Naive thymus-derived CD4-positive, alpha-beta T cell (primary cell): ENCODE results near the gene FAM110A. TPM values are rescaled to one million over a fixed set of nuclear protein-coding genes. Genes with fewer than 3 reads are reported as not detected.

Experiments
- ATAC-seq: fragments of 150-1000 bp; cut with Tn5 transposase; 2 replicates; pipeline ENCODE4 v1.10.0; 2021; ENCODE audit warnings: mild to moderate bottlenecking, moderate library complexity
- CTCF ChIA-PET: fragments of 350-600 bp; sonication (Branson Sonifier 250); formaldehyde crosslinking; loops from one replicate; lab custom pipeline; 2021; ENCODE audit warnings: antibody characterized with exemption; lab: Charles Lee
- POLR2A ChIA-PET: fragments of 350-600 bp; sonication (Branson Sonifier 250); formaldehyde crosslinking; loops from one replicate; lab custom pipeline; 2021; ENCODE audit warnings: antibody characterized with exemption, inconsistent platforms; lab: Charles Lee
- DNase-seq, 9 donors: peaks; one replicate each; pipeline versions ENCODE4 v3.0.0 to v3.0.0-alpha.2; 2020 to 2022; ENCODE audit warnings: mixed read lengths in 1 of 9
- H3K27ac ChIP-seq: one replicate; pipeline ENCODE4 v1.7.0; 2013; ENCODE audit warnings: mild to moderate bottlenecking, low read depth, low read length, moderate library complexity
- H3K27me3 ChIP-seq, 2 donors: one replicate each; pipeline ENCODE4 v1.7.0; 2013; ENCODE audit warnings: low read length in 2 of 2, mild to moderate bottlenecking in 2 of 2, moderate library complexity in 2 of 2; ENCODE audit not compliant: control insufficient read depth in 2 of 2, insufficient read depth in 2 of 2
- H3K36me3 ChIP-seq, 3 experiments: 1 replicate in 2 of 3; 2 replicates in 1 of 3; pipeline ENCODE4 v1.7.0; 2013; ENCODE audit warnings: low read length in 3 of 3, mild to moderate bottlenecking in 3 of 3, moderate library complexity in 1 of 3; ENCODE audit not compliant: insufficient read depth in 3 of 3, control insufficient read depth in 2 of 3
- H3K4me1 ChIP-seq, 2 donors: one replicate each; pipeline ENCODE4 v1.7.0; 2013; ENCODE audit warnings: low read length in 2 of 2, mild to moderate bottlenecking in 2 of 2, moderate library complexity in 1 of 2; ENCODE audit not compliant: control insufficient read depth in 2 of 2, insufficient read depth in 2 of 2
- H3K4me3 ChIP-seq: 2 replicates; pipeline ENCODE4 v1.7.0; 2013; ENCODE audit warnings: mild to moderate bottlenecking, low read length
- H3K9me3 ChIP-seq, 3 experiments: 1 replicate in 2 of 3; 2 replicates in 1 of 3; pipeline ENCODE4 v1.7.0; 2013; ENCODE audit warnings: low read length in 3 of 3; ENCODE audit not compliant: control insufficient read depth in 2 of 3
- H3K27ac Mint-ChIP-seq, 9 donors: one replicate each; pipeline ENCODE4 v1.8.0; 2020 to 2022; ENCODE audit warnings: mixed read lengths in 9 of 9, mild to moderate bottlenecking in 8 of 9, moderate library complexity in 5 of 9, inconsistent platforms in 2 of 9
- H3K27me3 Mint-ChIP-seq, 5 donors: one replicate each; pipeline ENCODE4 v1.8.0; 2021 to 2022; ENCODE audit warnings: mixed read lengths in 5 of 5, mild to moderate bottlenecking in 1 of 5
- H3K36me3 Mint-ChIP-seq, 5 donors: one replicate each; pipeline ENCODE4 v1.8.0; 2020 to 2022; ENCODE audit warnings: mixed read lengths in 5 of 5, mild to moderate bottlenecking in 3 of 5, inconsistent platforms in 1 of 5
- H3K4me1 Mint-ChIP-seq, 7 donors: one replicate each; pipeline ENCODE4 v1.8.0; 2020 to 2022; ENCODE audit warnings: mixed read lengths in 7 of 7, mild to moderate bottlenecking in 3 of 7, inconsistent platforms in 1 of 7
- H3K4me3 Mint-ChIP-seq, 10 donors: one replicate each; pipeline ENCODE4 v1.8.0; 2020 to 2022; ENCODE audit warnings: mild to moderate bottlenecking in 10 of 10, mixed read lengths in 10 of 10, moderate library complexity in 6 of 10, inconsistent platforms in 2 of 10
- H3K9me3 Mint-ChIP-seq, 11 donors: one replicate each; pipeline ENCODE4 v1.8.0; 2020 to 2022; ENCODE audit warnings: mixed read lengths in 11 of 11, mild to moderate bottlenecking in 4 of 11, inconsistent platforms in 1 of 11, moderate library complexity in 1 of 11
- intact Hi-C, 2 donors: fragments of 100-400 bp; cut with micrococcal nuclease; formaldehyde crosslinking; loops; one replicate each; pipeline ENCODE4 v1.15.1; 2023
- polyA plus RNA-seq, 2 donors: library from polyadenylated mRNA; unstranded; fragments of 300-500 nt; fragmentation: Illumina TruSeq; gene quantifications; one replicate each; pipeline ENCODE4 v1.2.3, GENCODE V29; 2021
- total RNA-seq, 6 experiments: library from RNA in 5 of 6; stranded (reverse) in 5 of 6; gene quantifications; 1 replicate in 5 of 6; 2 replicates in 1 of 6; pipeline ENCODE4 v1.2.3 and lab custom pipeline; 2021 to 2026

FAM110A gene
- total and polyA plus RNA-seq, 7 experiments from 2014 or later = 6.6 to 47.4 (median 23.4) TPM

- Mint-ChIP-seq H3K4me3 (no peak overlapping the region), H3K4me1 (peaks cover 22 to 31% (median 28%) of the 10 kb centered on the region in 7 donors), H3K27me3 (no peaks in the 10 kb centered on the region), H3K27ac (no peak overlapping the region), H3K9me3 (peaks cover 0 to 2% (median 0%) of the 10 kb centered on the region in 11 donors), H3K36me3 (peaks cover 0 to 3% (median 0%) of the 10 kb centered on the region in 5 donors)
- intact Hi-C loops = loop anchor here (5.0 to 10.0 kb wide), 4 partner anchors 56 to 1634 kb away; partner anchors contain the start of genes CSNK2A1 (in 1 of the 2) and STK35 (in 1 of the 2)
- ChIA-PET CTCF (no interaction called here), POLR2A (interaction anchor here (1.1 to 2.5 kb wide), 3 partner anchors 9 to 47 kb away, joined by 3 to 11 read pairs (median 4); no protein-coding TSS in a partner anchor)
- H3K36me3 ChIP-seq = no peaks in the 10 kb centered on the region
- H3K27ac ChIP-seq = no peak overlapping the region
- H3K9me3 ChIP-seq = no peaks in the 10 kb centered on the region
- DNase-seq (no peak), ATAC-seq (no peak)
- peaks cover 21 to 22% of the 10 kb centered on the region in 2 donors for H3K4me1 ChIP-seq
- H3K27me3 ChIP-seq = no peaks in the 10 kb centered on the region
- H3K4me3 ChIP-seq = no peak overlapping the region
Observed at GRCh38 chr20:831251-831650, 2.3 kb upstream of the FAM110A start.

GRCh38 chr20:831956-832355 lies 1.6 kb upstream of the FAM110A start:
- peaks cover 21 to 22% of the 10 kb centered on the region in 2 donors for H3K4me1 ChIP-seq
- Mint-ChIP-seq H3K4me3 (peak overlapping the region in 1 of 10 donors; percentile 38), H3K4me1 (peaks cover 27 to 37% (median 35%) of the 10 kb centered on the region in 7 donors), H3K36me3 (peaks cover 0 to 6% (median 0%) of the 10 kb centered on the region in 5 donors), H3K27ac (no peak overlapping the region), H3K9me3 (peaks cover 0 to 2% (median 0%) of the 10 kb centered on the region in 11 donors), H3K27me3 (no peaks in the 10 kb centered on the region)
- no peaks in the 10 kb centered on the region for H3K27me3 ChIP-seq
- no peak overlapping the region for H3K27ac ChIP-seq
- no peak overlapping the region for H3K4me3 ChIP-seq
- POLR2A ChIA-PET = interaction anchor here (1.1 to 3.4 kb wide), 5 partner anchors 10 to 47 kb away, joined by 3 to 43 read pairs (median 11); no protein-coding TSS in a partner anchor
- ATAC-seq (no peak), DNase-seq (no peak)
- no peaks in the 10 kb centered on the region for H3K9me3 ChIP-seq
- no peaks in the 10 kb centered on the region for H3K36me3 ChIP-seq
- CTCF ChIA-PET = interaction anchor here (1.6 kb wide), 1 partner anchor 15 kb away, joined by 6 read pairs; no protein-coding TSS in a partner anchor
- intact Hi-C loops = loop anchor here (1.0 to 10.0 kb wide), 7 partner anchors 13 to 1633 kb away; partner anchors contain the start of genes CSNK2A1 (in 1 of the 2), STK35 (in 1 of the 2) and TBC1D20 (in 1 of the 2)

- Histone ChIP-seq H3K27me3 (no peaks in the 10 kb centered on the region), H3K4me3 (peak overlapping the region; percentile 88), H3K36me3 (no peaks in the 10 kb centered on the region), H3K4me1 (peaks cover 24 to 26% of the 10 kb centered on the region in 2 donors), H3K27ac (peak overlapping the region; percentile 94), H3K9me3 (no peaks in the 10 kb centered on the region)
- Mint-ChIP-seq H3K27me3 (no peaks in the 10 kb centered on the region), H3K4me1 (peaks cover 31 to 45% (median 41%) of the 10 kb centered on the region in 7 donors), H3K36me3 (peaks cover 0 to 6% (median 3%) of the 10 kb centered on the region in 5 donors), H3K4me3 (peak overlapping the region; percentile 73 to 92 (median 87)), H3K27ac (peak overlapping the region; percentile 47 to 97 (median 81)), H3K9me3 (peaks cover 0 to 2% (median 0%) of the 10 kb centered on the region in 11 donors)
- ATAC-seq = no peak
- no peak for DNase-seq
- ChIA-PET POLR2A (interaction anchor here (0.8 to 3.4 kb wide), 6 partner anchors 8 to 285 kb away, joined by 3 to 43 read pairs (median 8); partner anchors contain the start of gene PSMF1), CTCF (interaction anchor here (0.8 to 1.6 kb wide), 7 partner anchors 9 to 123 kb away, joined by 3 to 6 read pairs (median 3); no protein-coding TSS in a partner anchor)
- intact Hi-C loops = loop anchor here (1.0 to 10.0 kb wide), 12 partner anchors 11 to 1632 kb away; partner anchors contain the start of genes PSMF1 (in 2 of the 2), CSNK2A1 (in 1 of the 2), SNPH (in 1 of the 2) and STK35 (in 1 of the 2)
Observed at GRCh38 chr20:833121-833449, 430 bp upstream of the FAM110A start.

- intact Hi-C loops = loop anchor here (2.0 to 10.0 kb wide), 5 partner anchors 53 to 1631 kb away; partner anchors contain the start of genes CSNK2A1 (in 1 of the 2) and STK35 (in 1 of the 2)
- H3K27me3 Mint-ChIP-seq = no peaks in the 10 kb centered on the region
- peaks cover 0 to 6% (median 3%) of the 10 kb centered on the region in 5 donors for H3K36me3 Mint-ChIP-seq
- Histone ChIP-seq H3K4me3 (peak overlapping the region; percentile 88), H3K27me3 (no peaks in the 10 kb centered on the region), H3K9me3 (no peaks in the 10 kb centered on the region), H3K36me3 (no peaks in the 10 kb centered on the region), H3K4me1 (peaks cover 24 to 27% of the 10 kb centered on the region in 2 donors), H3K27ac (peak overlapping the region; percentile 94)
- peak overlapping the region; percentile 60 to 97 (median 87) for H3K27ac Mint-ChIP-seq
- H3K9me3 Mint-ChIP-seq = peaks cover 0 to 2% (median 0%) of the 10 kb centered on the region in 11 donors
- DNase-seq (no peak), ATAC-seq (peak; percentile 0)
- CTCF ChIA-PET = interaction anchor here (0.9 to 1.7 kb wide), 4 partner anchors 7 to 15 kb away, joined by 3 to 4 read pairs (median 4); no protein-coding TSS in a partner anchor
- H3K4me1 Mint-ChIP-seq = peaks cover 37 to 50% (median 46%) of the 10 kb centered on the region in 7 donors
- POLR2A ChIA-PET = interaction anchor here (1.7 to 3.4 kb wide), 3 partner anchors 9 to 284 kb away, joined by 4 to 43 read pairs (median 28); partner anchors contain the start of gene PSMF1
- peak overlapping the region; percentile 73 to 92 (median 87) for H3K4me3 Mint-ChIP-seq
Observed at GRCh38 chr20:834151-834746, 734 bp downstream of the FAM110A start.

GRCh38 chr20:835608-836045 lies 2.1 kb downstream of the FAM110A start:
- Mint-ChIP-seq H3K27me3 (no peaks in the 10 kb centered on the region), H3K4me3 (peak overlapping the region; percentile 44 to 92 (median 72)), H3K36me3 (peaks cover 0 to 11% (median 3%) of the 10 kb centered on the region in 5 donors), H3K27ac (peak overlapping the region in 6 of 9 donors; percentile 19 to 87 (median 63)), H3K9me3 (peaks cover 0 to 2% (median 0%) of the 10 kb centered on the region in 11 donors), H3K4me1 (peaks cover 38 to 54% (median 50%) of the 10 kb centered on the region in 7 donors)
- peak overlapping the region; percentile 20 for H3K4me3 ChIP-seq
- intact Hi-C loops = loop anchor here (2.0 to 10.0 kb wide), 2 partner anchors 509 to 1629 kb away; no protein-coding TSS in a partner anchor
- no peaks in the 10 kb centered on the region for H3K36me3 ChIP-seq
- H3K9me3 ChIP-seq = no peaks in the 10 kb centered on the region
- ATAC-seq (no peak), DNase-seq (peak in 1 of 9 donors; percentile 58)
- H3K27ac ChIP-seq = peak overlapping the region; percentile 45
- H3K27me3 ChIP-seq = no peaks in the 10 kb centered on the region
- ChIA-PET POLR2A (interaction anchor here (1.4 kb wide), 1 partner anchor 11 kb away, joined by 5 read pairs; no protein-coding TSS in a partner anchor), CTCF (interaction anchor here (1.0 kb wide), 1 partner anchor 11 kb away, joined by 6 read pairs; no protein-coding TSS in a partner anchor)
- peaks cover 24 to 27% of the 10 kb centered on the region in 2 donors for H3K4me1 ChIP-seq

- CTCF ChIA-PET = no interaction called here
- peaks cover 0 to 2% (median 0%) of the 10 kb centered on the region in 11 donors for H3K9me3 Mint-ChIP-seq
- intact Hi-C loops = loop anchor here in 1 of 2 donors (10.0 kb wide), 1 partner anchor 1629 kb away; no protein-coding TSS in a partner anchor
Observed at GRCh38 chr20:836190-836589, 2.7 kb downstream of the FAM110A start.

More at GRCh38 chr20:836190-836589, 2.7 kb downstream of the FAM110A start:
- Histone ChIP-seq H3K4me1 (peaks cover 24 to 27% of the 10 kb centered on the region in 2 donors), H3K27me3 (no peaks in the 10 kb centered on the region), H3K4me3 (no peak overlapping the region), H3K9me3 (no peaks in the 10 kb centered on the region), H3K27ac (no peak overlapping the region), H3K36me3 (no peaks in the 10 kb centered on the region)
- DNase-seq (no peak), ATAC-seq (no peak)
- Mint-ChIP-seq H3K27ac (peak overlapping the region in 4 of 9 donors; percentile 40 to 63 (median 59)), H3K27me3 (no peaks in the 10 kb centered on the region), H3K4me1 (peaks cover 38 to 57% (median 50%) of the 10 kb centered on the region in 7 donors), H3K36me3 (peaks cover 0 to 11% (median 3%) of the 10 kb centered on the region in 5 donors), H3K4me3 (peak overlapping the region in 6 of 10 donors; percentile 1 to 88 (median 70))
- POLR2A ChIA-PET = interaction anchor here (1.4 kb wide), 1 partner anchor 11 kb away, joined by 5 read pairs; no protein-coding TSS in a partner anchor
